Hematopoietic multipotent progenitor cell treated with erythropoietin and hydrocortisone succinate and interleukin-3 and kit ligand, for 15 days (in vitro differentiated cells): Measurements from ENCODE around the gene TRIM69.
"Not testable (repeated sequence)": the region's sequence is repeated elsewhere in the genome, so short reads cannot be mapped to it uniquely, and the experiment has no call there.

Experiments
- DNase-seq: peaks from one replicate; pipeline ENCODE4 v3.0.0-alpha.2; 2015; ENCODE audit warnings: low spot score

The TRIM69 gene

DNA sequence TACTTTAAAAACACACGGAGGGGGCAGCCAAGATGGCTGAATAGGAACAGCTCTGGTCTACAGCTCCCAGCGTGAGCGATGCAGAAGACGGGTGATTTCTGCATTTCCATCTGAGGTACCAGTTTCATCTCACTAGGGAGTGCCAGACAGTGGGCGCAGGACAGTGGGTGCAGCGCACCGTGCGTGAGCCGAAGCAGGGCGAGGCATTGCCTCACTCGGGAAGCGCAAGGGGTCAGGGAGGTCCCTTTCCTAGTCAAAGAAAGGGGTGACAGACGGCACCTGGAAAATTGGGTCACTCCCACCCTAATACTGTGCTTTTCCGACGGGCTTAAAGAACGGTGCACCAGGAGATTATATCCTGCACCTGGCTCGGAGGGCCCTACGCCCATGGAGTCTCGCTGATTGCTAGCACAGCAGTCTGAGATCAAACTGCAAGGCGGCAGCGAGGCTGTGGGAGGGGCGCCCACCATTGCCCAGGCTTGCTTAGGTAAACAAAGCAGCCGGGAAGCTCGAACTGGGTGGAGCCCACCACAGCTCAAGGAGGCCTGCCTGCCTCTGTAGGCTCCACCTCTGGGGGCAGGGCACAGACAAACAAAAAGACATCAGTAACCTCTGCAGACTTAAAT, 3.0 kb downstream of the TRIM69 start:
- not testable (repeated sequence) for DNase-seq

DNA sequence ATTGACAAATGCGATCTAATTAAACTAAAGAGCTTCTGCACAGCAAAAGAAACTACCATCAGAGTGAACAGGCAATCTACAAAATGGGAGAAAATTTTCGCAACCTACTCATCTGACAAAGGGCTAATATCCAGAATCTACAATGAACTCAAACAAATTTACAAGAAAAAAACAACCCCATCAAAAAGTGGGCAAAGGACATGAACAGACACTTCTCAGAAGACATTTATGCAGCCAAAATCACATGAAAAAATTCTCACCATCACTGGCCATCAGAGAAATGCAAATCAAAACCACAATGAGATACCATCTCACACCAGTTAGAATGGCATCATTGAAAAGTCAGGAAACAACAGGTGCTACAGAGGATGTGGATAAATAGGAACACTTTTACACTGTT, 7.1 kb downstream of the TRIM69 start:
- not testable (repeated sequence) for DNase-seq

DNA sequence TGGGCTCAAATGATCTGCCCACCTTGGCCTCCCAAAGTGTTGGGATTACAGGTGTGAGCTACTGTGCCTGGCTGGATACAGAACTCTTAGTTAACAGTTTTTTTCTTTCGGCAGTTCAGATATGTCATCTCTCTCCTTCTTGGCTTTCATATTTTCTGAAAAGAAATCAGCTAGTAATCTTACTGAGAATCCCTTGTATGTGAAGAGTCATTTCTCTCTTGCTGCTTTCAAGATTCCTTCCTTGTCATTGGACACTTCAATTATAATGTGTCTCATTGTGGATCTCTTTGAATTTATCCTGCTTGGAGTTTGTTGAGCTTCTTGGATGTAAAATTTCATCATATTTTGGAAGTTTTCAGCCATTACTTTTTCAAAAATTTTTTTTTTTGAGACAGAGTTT, 17.0 kb downstream of the TRIM69 start:
- DNase-seq: no peak

DNA sequence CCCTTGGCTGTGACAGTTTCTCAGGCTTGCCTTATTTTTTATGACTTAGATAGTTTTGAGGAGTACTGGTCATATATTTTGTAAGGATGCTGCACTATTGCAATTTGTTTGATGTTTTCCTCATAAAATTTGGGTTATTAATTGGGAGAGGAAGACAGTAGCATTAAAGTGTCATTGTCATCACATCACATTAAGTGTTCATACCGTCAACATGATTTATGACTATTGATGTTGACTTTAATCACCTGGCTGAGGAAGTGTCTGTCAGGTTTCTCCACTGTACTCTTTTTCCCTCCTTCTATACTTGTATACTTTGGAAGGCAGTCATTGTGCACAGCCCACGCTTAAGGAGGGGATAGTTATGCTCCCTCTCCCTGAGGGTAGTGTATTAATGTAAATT, 26.9 kb downstream of the TRIM69 start:
- DNase-seq: no peak

DNA sequence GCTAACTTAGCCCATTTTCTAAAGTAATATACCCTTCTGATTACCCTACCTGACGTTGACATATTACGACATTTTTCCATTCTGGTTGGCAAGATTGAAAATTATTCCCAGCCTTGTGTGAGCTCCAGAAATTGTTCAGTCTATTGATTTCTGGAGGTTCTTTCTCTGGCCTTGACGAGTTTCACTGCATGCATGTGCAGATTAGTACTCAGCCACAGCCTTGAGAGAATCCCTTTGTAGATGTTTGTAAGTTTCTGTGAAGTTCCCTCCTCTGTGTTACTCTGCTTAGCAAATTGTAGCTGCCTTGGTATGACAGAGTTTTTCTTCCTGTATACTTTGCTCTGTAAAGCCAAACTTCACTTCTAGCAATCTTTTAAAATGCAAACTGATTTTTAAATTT, 27.5 kb downstream of the TRIM69 start:
- no peak for DNase-seq

DNA sequence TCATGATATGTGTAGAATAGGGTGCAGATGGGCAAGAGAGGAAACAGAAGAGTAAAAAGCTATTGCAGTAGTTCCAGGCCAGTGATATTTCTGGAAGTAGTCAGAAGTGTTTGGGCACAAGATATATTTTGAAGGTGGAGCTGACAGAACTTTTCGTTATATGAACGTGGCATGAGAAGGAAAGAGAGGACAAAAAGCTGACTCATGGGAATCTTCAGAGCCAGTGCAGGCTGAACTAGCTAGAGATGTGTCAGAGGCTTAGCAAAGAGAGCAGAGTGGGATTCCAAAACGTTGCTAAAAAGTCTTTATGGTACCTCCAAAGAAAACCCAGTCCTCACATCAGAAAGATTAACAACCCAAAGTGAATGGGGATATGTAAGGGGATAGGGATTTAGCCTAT, 28.7 kb downstream of the TRIM69 start:
- DNase-seq: no peak

DNA sequence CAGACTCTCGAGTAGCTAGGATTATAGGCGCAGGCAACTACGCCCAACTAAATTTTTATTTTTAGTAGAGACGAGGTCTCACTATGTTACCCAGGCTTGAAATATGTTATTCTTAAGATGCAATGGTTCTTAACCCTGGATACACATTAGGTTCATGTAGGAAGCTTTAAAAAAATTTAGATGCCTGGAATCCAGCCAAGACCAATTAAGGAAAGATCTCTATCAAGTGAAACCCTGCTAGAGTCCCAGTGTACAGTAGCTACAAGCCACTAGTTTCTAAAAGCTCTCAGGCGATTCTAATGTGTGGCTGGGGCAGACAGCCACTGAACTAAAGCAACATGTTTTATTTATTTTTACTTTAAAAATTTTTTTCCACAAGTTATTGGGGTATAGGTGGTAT, 33.2 kb downstream of the TRIM69 start:
- DNase-seq: no peak

DNA sequence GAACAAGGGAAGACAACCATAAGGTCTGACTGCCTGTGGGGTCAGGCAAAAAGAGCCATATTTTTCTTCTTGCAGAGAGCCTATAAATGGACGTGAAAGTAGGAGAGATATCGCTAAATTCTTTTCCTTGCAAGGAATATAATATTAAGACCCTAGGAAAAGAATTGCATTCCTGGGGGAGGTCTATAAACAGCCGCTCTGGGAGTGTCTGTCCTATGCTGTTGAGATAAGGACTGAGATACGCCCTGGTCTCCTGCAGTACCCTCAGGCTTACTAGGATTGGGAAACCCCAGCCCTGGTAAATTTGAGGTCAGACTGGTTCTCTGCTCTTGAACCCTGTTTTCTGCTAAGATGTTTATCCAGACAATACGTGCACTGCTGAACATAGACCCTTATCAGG, 34.4 kb downstream of the TRIM69 start:
- not testable (repeated sequence) for DNase-seq

DNA sequence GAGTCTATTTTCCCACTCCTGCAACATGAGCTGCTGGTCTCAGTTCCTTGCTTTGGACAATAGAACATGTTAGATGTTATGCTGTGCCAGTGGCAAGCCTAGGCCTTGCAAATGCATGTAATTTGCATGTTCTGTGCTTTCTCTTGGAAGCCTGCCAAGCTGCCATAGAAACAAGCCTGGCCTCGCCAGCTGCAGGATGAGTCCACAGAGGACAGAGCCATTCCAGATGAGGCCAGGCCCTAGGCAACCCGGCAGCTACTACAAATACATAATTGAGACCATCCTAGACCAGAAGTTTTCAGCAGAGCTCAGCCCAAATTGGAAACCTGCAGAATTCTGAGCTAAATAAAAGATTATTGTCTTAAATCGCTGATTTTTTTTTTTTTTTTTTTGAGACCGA, 39.6 kb downstream of the TRIM69 start:
- no peak for DNase-seq

DNA sequence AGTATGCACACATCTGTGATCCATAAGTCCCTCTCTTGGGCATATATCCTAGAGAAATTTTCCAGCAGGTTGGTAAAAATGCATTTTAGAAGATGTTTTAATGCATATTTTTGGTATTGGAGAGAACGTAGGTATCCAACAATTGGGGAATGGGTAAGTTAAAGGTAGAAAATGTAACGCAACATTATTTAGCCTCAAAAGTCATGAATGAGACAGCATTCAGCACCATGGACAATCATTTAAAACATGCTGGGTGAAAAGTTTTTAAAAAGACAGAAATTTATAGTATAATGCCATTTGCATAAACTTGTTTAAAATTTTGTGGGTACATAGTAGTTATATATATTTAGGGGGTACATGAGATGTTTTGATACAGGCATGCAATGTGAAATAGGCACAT, 43.4 kb downstream of the TRIM69 start:
- DNase-seq: no peak

DNA sequence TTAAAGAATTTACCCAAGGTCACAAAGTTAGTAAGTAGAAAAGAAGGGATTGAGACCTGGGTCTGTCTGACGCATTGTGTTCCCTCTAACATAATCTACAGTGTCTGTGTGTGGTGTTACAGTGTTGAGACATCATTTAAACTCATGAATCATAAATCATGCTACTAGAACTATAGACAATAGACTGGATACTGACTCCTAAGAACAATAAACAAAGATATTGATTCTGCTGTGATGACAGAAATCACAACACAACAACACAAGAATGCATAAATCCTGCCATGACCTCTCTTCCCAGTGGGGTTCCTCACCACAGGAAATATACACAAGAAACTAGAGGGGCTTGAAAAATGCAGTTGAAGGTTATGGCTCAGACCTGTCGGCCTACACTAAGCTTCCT, 44.3 kb downstream of the TRIM69 start:
- DNase-seq: no peak

DNA sequence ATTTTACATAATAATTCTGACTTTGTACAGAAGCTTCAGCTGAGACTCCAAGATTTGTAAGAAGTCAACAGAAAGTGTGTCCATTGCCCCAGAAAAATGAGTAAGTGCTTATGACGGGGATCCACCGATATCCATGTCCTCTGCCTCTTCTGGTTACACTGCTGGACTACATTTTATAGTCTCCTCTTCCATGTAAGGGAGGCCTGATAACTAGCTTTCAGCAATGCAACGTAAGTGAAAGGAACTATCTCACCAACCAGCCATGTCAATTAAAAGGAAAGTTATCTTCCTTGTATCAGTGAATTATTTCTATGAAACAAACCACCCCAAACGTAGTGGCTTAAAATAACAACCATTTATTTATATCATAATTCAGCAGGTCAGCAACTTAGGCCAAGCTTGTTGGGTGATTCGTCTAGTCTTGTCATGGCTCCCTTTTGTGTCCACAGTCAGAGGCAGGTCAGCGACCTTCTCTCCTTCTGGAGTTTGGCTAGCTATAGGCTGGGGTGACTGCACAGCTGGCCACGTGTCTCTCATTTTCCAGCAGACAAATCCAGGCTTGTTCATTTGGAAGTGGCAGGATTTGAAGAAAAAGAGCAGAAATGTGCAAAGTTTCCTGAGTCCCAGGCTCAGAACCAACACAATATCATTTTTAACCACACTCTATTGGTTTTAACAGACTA, 44.9 kb downstream of the TRIM69 start:
- no peak for DNase-seq

DNA sequence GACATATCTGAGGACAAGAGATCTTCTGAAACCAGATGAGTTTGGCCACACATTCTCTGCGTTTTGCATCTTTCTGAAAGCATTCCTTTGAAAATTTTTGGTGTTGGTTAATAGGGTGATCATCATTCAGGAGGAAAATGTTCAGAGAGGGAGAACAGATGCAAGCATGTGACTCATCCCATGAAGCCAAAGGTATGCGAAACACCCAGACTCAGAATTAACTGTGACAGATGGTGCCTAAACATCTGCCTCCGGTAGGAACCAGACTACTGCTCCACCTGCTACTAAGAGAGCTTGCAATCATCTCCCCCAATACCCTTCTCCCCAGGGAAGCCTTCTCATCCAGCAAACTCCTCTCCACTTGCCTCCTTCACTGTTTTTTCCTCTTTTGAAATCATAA, 46.2 kb downstream of the TRIM69 start:
- DNase-seq: no peak

DNA sequence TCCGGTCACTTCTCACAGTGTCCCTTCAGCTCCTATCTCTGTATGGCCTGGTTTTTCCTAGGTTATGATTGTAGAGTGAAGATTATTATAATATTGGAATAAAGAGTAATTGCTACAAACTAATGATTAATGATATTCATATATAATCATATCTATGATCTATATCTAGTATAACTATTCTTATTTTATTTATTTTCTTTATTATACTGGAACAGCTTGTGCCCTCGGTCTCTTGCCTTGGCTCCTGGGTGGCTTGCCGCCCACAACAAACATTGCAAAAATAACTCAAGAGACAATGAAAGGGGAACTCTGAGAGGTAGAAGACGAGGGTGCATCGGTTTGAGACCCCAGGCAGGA, 48.6 kb downstream of the TRIM69 start:
- DNase-seq: not testable (repeated sequence)

DNA sequence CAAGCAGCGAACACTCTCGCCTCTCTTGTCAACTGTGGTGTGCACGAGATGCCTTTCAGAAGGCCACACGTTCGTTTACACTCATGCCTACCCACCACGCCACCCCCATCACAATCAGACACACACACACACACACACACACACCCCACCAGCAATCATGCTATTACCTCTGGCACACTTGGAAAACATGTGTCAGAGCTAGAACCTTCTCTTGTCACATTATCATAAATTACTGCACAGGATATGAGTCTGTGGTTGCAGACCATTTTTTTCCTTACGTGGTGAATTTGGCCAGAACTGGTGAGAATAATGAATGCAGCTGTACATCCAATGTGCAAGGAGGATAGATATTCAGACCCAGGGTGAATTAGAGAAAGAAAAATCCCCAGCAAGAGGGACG, 52.4 kb downstream of the TRIM69 start:
- no peak for DNase-seq

DNA sequence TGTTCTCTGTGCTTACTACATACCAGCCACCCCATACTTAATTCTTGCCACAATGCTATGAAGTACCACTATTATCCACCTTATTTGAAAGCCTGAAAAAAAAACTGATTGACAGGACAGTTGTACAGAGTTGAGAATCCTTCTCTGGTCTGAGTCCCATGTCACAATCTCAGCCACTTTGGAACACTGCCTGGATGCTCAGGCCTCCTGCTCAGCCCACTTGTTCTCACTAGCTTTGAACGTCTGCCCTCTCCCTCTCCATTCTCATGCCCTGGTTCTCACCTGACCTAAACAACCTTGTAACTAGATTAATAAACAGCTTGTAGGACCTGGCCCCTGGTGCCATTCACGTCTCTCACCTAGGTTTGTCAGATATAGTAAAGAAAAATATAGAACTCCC, 53.9 kb downstream of the TRIM69 start:
- DNase-seq: no peak

DNA sequence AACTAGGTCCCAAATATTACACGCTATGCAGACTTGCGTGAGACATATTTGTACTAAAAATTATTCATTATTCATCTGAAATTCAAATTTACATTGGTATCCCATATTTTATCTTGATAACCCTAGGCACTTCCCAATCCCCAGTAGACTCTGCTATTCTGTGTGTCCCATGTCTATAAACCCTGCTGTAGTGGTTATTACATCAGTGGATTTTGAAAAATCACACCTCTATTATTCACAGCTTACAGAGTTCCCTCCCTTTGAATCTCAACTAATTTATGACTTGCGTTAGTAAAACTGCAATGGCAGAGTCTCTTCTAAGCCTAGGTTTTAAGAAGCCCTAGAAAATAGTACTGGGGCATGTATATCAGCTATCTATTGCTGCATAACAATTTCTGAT, 54.3 kb downstream of the TRIM69 start:
- DNase-seq: no peak

DNA sequence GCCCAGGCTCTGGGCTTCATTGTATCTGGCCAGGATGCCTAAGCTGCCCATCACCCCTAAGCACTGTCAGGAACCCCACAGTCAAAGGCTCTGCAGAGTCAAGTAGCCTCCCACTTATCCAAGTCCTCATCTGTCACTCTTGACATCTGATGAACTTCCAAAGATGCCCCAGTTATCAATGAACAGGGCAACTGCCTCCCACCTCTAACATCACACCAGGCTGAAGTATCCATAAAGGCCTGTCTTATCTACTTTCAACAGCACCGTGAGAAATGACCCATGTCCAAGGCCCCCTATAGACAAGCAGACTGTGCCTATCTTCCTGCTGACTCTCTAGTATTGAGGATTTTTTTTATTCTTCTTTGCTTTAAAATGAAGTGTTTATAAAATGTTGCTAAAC, 56.4 kb downstream of the TRIM69 start:
- no peak for DNase-seq

DNA sequence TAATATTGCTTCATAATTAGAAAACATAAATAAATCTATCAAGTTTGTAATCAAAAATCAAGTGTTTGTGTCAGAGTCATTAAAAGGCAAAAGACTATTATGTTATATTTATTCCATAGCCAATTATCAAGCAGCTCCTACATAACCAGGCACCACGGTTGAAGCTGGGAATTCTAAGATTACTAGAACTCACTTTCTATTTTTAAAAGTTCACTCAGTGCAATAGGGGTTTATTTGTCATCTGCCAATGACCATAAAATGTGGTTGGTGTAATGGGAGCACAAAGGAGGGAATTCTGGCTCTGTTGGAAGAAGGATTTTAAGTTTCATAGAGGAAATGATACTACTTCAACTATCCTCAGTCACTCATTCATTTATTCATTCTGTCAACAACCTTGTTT, 57.7 kb downstream of the TRIM69 start:
- DNase-seq: no peak

DNA sequence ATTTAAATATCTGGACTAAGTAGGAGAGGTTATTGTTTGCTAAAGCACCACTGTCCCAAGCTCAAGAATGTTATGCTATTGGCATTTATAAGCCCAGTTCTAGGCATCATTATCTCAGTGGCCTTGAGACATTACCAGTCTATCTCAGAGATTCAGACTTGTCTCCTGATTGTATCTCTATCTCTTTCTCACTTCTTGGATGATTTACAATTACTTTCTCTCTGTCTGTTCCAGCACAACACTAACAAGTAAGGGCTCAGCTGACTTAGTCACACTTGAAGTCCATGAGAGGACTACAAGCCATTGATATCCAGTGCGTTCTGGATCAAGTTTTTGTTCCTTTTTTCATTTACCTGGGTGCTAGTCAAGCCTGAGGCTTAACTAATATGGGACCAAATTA, 60.2 kb downstream of the TRIM69 start:
- no peak for DNase-seq

DNA sequence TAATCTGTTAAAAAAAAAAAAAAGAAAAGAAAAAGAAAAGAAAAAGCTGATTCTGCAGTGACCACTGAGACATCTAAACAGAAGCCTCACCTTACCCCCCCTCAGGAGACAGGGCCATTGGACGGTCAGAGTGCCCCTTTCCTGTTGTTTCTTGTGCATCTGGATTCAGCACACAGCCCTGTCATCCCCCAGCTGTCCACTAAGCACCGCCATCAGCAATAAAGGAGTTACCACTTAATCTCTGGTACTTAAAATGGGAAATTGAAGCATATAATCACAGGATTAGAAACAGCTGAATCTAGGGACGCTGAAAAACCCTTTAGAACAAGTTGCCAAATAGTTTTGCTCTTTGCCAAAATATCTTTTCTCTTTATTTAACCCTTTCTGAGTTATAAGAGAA, 62.5 kb downstream of the TRIM69 start:
- no peak for DNase-seq

DNA sequence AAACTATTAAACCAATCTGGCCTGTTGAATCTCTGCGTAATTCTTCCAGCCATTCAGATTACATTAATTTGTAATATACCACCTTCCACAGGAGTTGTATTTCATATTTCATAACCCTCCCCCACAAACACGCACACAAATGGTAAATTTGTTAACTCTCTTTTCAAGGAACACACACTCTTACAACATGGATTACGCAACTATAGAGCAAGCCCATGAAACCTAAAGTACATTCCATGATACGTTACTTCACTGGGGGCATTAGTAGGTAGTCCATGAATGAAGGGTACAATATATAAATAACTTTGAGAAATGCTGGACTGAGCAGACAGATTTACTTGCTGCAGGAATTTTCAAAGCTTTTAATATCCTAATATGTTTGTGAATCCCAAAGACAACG, 65.0 kb downstream of the TRIM69 start:
- no peak for DNase-seq

DNA sequence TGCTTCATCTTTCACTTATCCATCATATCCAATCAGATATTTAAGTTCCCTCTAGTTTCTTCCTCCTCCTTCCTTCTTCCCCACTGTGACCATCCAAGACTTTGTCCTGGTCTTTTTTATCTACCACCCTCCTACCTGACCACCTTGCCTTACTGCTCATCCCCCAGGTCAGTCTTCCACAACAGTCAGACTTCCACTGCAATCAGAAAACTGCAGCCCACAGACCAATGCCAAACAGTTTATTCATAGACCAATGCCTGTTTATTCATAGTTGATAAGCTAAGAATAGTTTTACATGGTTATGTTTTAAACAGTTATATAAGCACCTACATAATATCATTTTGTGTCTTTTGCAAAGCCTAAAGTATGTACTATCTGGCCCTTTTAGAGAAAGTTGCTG, 65.5 kb downstream of the TRIM69 start:
- no peak for DNase-seq

DNA sequence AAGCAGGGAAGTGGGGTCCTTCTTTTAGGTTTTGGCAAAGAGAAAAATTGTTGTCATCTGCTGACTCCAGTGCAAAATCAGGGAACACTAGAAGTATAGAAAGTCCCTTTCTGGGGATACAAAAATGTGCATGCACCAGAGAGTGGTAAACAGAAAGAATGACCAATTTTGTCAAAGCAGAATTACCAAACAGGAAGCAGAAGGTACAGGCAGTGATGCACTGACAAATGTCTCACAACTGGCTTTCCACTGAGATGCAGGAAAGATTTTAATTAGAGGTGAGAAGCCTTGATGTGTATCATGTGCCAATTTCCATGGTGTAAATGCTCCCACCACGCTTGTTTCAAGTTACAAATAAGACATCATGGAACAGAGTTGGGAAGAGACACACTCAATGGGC, 66.0 kb downstream of the TRIM69 start:
- DNase-seq: no peak
